Endothelial cell (in vitro differentiated cells): ENCODE results near the gene SCD5. TPM values are rescaled to one million over a fixed set of nuclear protein-coding genes. Genes with fewer than 3 reads are reported as not detected.
"Not testable (repeated sequence)": the region's sequence is repeated elsewhere in the genome, so short reads cannot be mapped to it uniquely, and the experiment has no call there.

ENCODE experiments used
- DNase-seq: peaks from one replicate; pipeline ENCODE4 v3.0.0; 2021; ENCODE audit warnings: low spot score
- H3K27ac Mint-ChIP-seq: one replicate; pipeline ENCODE4 v1.8.0; 2021; ENCODE audit warnings: mixed read lengths, inconsistent platforms; ENCODE audit not compliant: unreplicated experiment
- H3K27me3 Mint-ChIP-seq: one replicate; pipeline ENCODE4 v1.8.0; 2021; ENCODE audit warnings: mild to moderate bottlenecking, moderate library complexity, mixed read lengths, inconsistent platforms; ENCODE audit not compliant: unreplicated experiment
- H3K36me3 Mint-ChIP-seq: one replicate; pipeline ENCODE4 v1.8.0; 2021; ENCODE audit warnings: mild to moderate bottlenecking, low read depth, mixed read lengths, inconsistent platforms; ENCODE audit not compliant: unreplicated experiment
- H3K4me1 Mint-ChIP-seq: one replicate; pipeline ENCODE4 v1.8.0; 2021; ENCODE audit warnings: mild to moderate bottlenecking, mixed read lengths, inconsistent platforms; ENCODE audit not compliant: unreplicated experiment
- H3K4me3 Mint-ChIP-seq: one replicate; pipeline ENCODE4 v1.8.0; 2021; ENCODE audit warnings: mild to moderate bottlenecking, mixed read lengths, inconsistent platforms; ENCODE audit not compliant: unreplicated experiment
- H3K9me3 Mint-ChIP-seq: one replicate; pipeline ENCODE4 v1.8.0; 2021; ENCODE audit warnings: mixed read lengths, inconsistent platforms; ENCODE audit not compliant: unreplicated experiment
- CTCF ChIP-seq: fragments of 200-600 bp; sonication (generic); IDR thresholded peaks from one replicate; pipeline ENCODE4 v1.5.0; 2021; ENCODE audit warnings: antibody characterized with exemption; ENCODE audit not compliant: unreplicated experiment
- long read RNA-seq: library from polyadenylated mRNA; unstranded; transcript quantifications from one replicate; pipeline ENCODE4 v2.0.0, GENCODE V29; 2020; ENCODE audit not compliant: unreplicated experiment
- total RNA-seq: library from RNA; stranded (reverse); fragmentation: NEBNext Ultra II Directional; extraction: Animal tissue kit (Norgen Biotek cat#: 25700); gene quantifications from one replicate; pipeline ENCODE4 v1.2.1, GENCODE V29; 2021; ENCODE audit not compliant: unreplicated experiment

The SCD5 gene
- total RNA-seq: 0.38 TPM
- long read RNA-seq, partial matches to known transcripts: 0 of 1 reads
- long read RNA-seq, other reads (novel, unspliced or antisense): 1 of 1 reads

GRCh38 chr4:82798168-82799005 lies at the start of gene SCD5:
Gene SCD5 (minus strand): TSS chr4:82798796. CDS start chr4:82798537, 259 bp downstream.
- H3K27me3 Mint-ChIP-seq: peaks cover 32% of the 10 kb centered on the region
- no peaks in the 10 kb centered on the region for H3K36me3 Mint-ChIP-seq
- H3K4me3 Mint-ChIP-seq: peak within 1 kb of the TSS; percentile 84
- TF ChIP-seq CTCF: no peak
- DNase-seq: peak; percentile 35
- H3K4me1 Mint-ChIP-seq: peaks cover 16% of the 10 kb centered on the region
- H3K9me3 Mint-ChIP-seq: no peaks in the 10 kb centered on the region
- no peak within 1 kb of the TSS for H3K27ac Mint-ChIP-seq

- H3K27me3 Mint-ChIP-seq: no peaks in the 10 kb centered on the region
- H3K27ac Mint-ChIP-seq: no peak overlapping the region
- no peak overlapping the region for H3K4me3 Mint-ChIP-seq
- no peak for DNase-seq
- H3K4me1 Mint-ChIP-seq: no peaks in the 10 kb centered on the region
- no peaks in the 10 kb centered on the region for H3K9me3 Mint-ChIP-seq
- H3K36me3 Mint-ChIP-seq: peaks cover 22% of the 10 kb centered on the region
- TF ChIP-seq CTCF: no peak
These were observed 44.0 kb upstream of the SCD5 start for GRCh38 chr4:82842593-82842992.

GRCh38 chr4:82839624-82840023 lies 41.0 kb upstream of the SCD5 start:
- no peaks in the 10 kb centered on the region for H3K4me1 Mint-ChIP-seq
- no peak overlapping the region for H3K27ac Mint-ChIP-seq
- H3K9me3 Mint-ChIP-seq: no peaks in the 10 kb centered on the region
- H3K27me3 Mint-ChIP-seq: no peaks in the 10 kb centered on the region
- no peak overlapping the region for H3K4me3 Mint-ChIP-seq
- TF ChIP-seq CTCF: no peak
- DNase-seq: no peak
- H3K36me3 Mint-ChIP-seq: peaks cover 25% of the 10 kb centered on the region

GRCh38 chr4:82833696-82834313 lies 35.2 kb upstream of the SCD5 start:
- no peak for DNase-seq
- no peak for TF ChIP-seq CTCF
- peaks cover 26% of the 10 kb centered on the region for H3K36me3 Mint-ChIP-seq
- no peaks in the 10 kb centered on the region for H3K27me3 Mint-ChIP-seq
- no peak overlapping the region for H3K27ac Mint-ChIP-seq
- H3K9me3 Mint-ChIP-seq: no peaks in the 10 kb centered on the region
- H3K4me1 Mint-ChIP-seq: no peaks in the 10 kb centered on the region
- no peak overlapping the region for H3K4me3 Mint-ChIP-seq

- H3K36me3 Mint-ChIP-seq: peaks cover 26% of the 10 kb centered on the region
- not testable (repeated sequence) for H3K27me3 Mint-ChIP-seq, H3K27ac Mint-ChIP-seq, H3K4me1 Mint-ChIP-seq, H3K9me3 Mint-ChIP-seq, DNase-seq, H3K4me3 Mint-ChIP-seq
These were observed 34.5 kb upstream of the SCD5 start for GRCh38 chr4:82833060-82833459.
